SU-DHL-6 (cell line): ENCODE results near the gene MAPT.

Experiments
- H2AFZ ChIP-seq: fragments of 200-600 bp; sonication (generic); 2 replicates; pipeline ENCODE4 v1.6.1; 2014; ENCODE audit warnings: low read depth, mild to moderate bottlenecking, moderate library complexity, mixed read lengths, antibody characterized with exemption, low read length; ENCODE audit not compliant: severe bottlenecking
- H3F3A ChIP-seq: fragments of 200-600 bp; shearing (Covaris generic); 2 replicates; pipeline ENCODE4 v1.6.0; 2016; ENCODE audit warnings: antibody characterized with exemption, mild to moderate bottlenecking; ENCODE audit not compliant: insufficient read depth
- H3K27ac ChIP-seq: fragments of 200-600 bp; sonication (generic); 2 replicates; pipeline ENCODE4 v1.5.1; 2016; ENCODE audit warnings: low read depth, mild to moderate bottlenecking, low read length, moderate library complexity, mixed read lengths
- H3K27me3 ChIP-seq: fragments of 200-600 bp; sonication (generic), shearing (Covaris generic); 2 replicates; pipeline ENCODE4 v1.6.0; 2014; ENCODE audit warnings: mild to moderate bottlenecking, low read length
- H3K36me3 ChIP-seq: fragments of 200-600 bp; sonication (generic); 2 replicates; pipeline ENCODE4 v1.6.1; 2014; ENCODE audit warnings: mild to moderate bottlenecking, low read length, mixed read lengths
- H3K4me2 ChIP-seq: fragments of 300-600, 200-600 bp; shearing (Covaris generic), sonication (generic); 2 replicates; pipeline ENCODE4 v1.6.0; 2014; ENCODE audit warnings: low read length, low read depth, mild to moderate bottlenecking; ENCODE audit not compliant: poor library complexity, severe bottlenecking
- H3K4me3 ChIP-seq: fragments of 200-600 bp; sonication (generic); 2 replicates; pipeline ENCODE4 v1.5.1; 2014; ENCODE audit warnings: antibody characterized with exemption, low read length, mild to moderate bottlenecking, mixed read lengths; ENCODE audit not compliant: insufficient read depth, poor library complexity, severe bottlenecking
- H3K79me2 ChIP-seq: fragments of 200-600 bp; sonication (generic); 2 replicates; pipeline ENCODE4 v1.6.1; 2014; ENCODE audit warnings: mild to moderate bottlenecking, low read length, moderate library complexity; ENCODE audit not compliant: insufficient read depth
- H3K9ac ChIP-seq: fragments of 200-600 bp; sonication (generic); 2 replicates; pipeline ENCODE4 v1.7.0; 2014; ENCODE audit warnings: mild to moderate bottlenecking, low read length
- H3K9me2 ChIP-seq: fragments of 200-600 bp; sonication (generic); replicated peaks from 2 replicates; pipeline ENCODE4 v1.6.1; 2014; ENCODE audit warnings: low read length; ENCODE audit not compliant: insufficient read depth
- H3K9me3 ChIP-seq: fragments of 200-600 bp; sonication (generic); 2 replicates; pipeline ENCODE4 v1.6.1; 2014; ENCODE audit warnings: low read length, mixed read lengths; ENCODE audit not compliant: insufficient read depth
- H4K20me1 ChIP-seq: fragments of 200-600 bp; sonication (generic); 2 replicates; pipeline ENCODE4 v1.6.1; 2014; ENCODE audit warnings: low read depth, mild to moderate bottlenecking, antibody characterized with exemption, low read length, moderate library complexity, mixed read lengths
- CTCF ChIP-seq: fragments of 200-600 bp; sonication (generic); IDR thresholded peaks from one replicate; pipeline ENCODE4 v1.5.1; 2017; ENCODE audit warnings: antibody characterized with exemption, mild to moderate bottlenecking, low read length, moderate library complexity; ENCODE audit not compliant: insufficient read depth, poor library complexity, severe bottlenecking
- EZH2phosphoT487 ChIP-seq: fragments of 200-600 bp; sonication (generic), shearing (Covaris generic); conservative IDR thresholded peaks from 2 replicates; pipeline ENCODE4 v1.6.1; 2018; ENCODE audit warnings: mild to moderate bottlenecking, antibody characterized with exemption, low read length, moderate library complexity, mixed read lengths

MAPT gene

GRCh38 chr17:45979137-45979536 is 84.8 kb downstream of the MAPT start:
- Histone ChIP-seq H3K4me2 (no peak overlapping the region), H2AFZ (no peak overlapping the region)
- TF ChIP-seq EZH2phosphoT487, result no peak
- no peak for TF ChIP-seq CTCF

DNA sequence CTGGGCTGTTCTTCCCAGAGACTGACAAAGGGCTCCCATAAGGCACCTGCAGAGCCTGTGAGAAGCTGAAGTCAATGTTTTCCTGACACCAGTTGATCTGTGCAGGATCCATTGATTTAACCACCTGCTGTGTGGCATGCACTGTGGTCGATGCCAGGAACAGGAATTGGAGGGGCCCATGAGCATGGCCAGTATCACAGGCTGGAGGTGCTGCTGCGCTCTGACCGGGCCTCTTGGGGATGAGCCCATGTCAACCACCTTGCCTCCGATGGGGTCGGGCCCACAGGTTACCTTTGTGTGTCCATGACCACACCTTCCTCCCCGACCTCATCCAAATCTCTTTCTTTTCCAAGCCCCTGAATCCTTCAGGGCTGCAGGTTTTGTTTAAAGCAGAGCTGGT is 86.5 kb downstream of the MAPT start:
- no peaks in the 10 kb centered on the region for H3K9me2 ChIP-seq
- no peak overlapping the region for H3K9ac ChIP-seq
- no peaks in the 10 kb centered on the region for H3K27me3 ChIP-seq
- H3K36me3 ChIP-seq, result no peaks in the 10 kb centered on the region
- no peaks in the 10 kb centered on the region for H3K79me2 ChIP-seq
- no peak for TF ChIP-seq EZH2phosphoT487
- TF ChIP-seq CTCF, result no peak
- H3K4me3 ChIP-seq, result no peak overlapping the region
- H2AFZ ChIP-seq, result no peak overlapping the region
- no peaks in the 10 kb centered on the region for H3K9me3 ChIP-seq
- H3F3A ChIP-seq, result no peaks in the 10 kb centered on the region
- H3K4me2 ChIP-seq, result no peak overlapping the region
- no peak overlapping the region for H3K27ac ChIP-seq
- H4K20me1 ChIP-seq, result no peaks in the 10 kb centered on the region

More at GRCh38 chr17:45979137-45979536, 84.8 kb downstream of the MAPT start:
- no peaks in the 10 kb centered on the region for H3K9me2 ChIP-seq
- H3F3A ChIP-seq, result no peaks in the 10 kb centered on the region
- H4K20me1 ChIP-seq, result no peaks in the 10 kb centered on the region
- H3K9ac ChIP-seq, result no peak overlapping the region
- H3K27ac ChIP-seq, result no peak overlapping the region
- H3K9me3 ChIP-seq, result no peaks in the 10 kb centered on the region
- H3K27me3 ChIP-seq, result no peaks in the 10 kb centered on the region
- H3K4me3 ChIP-seq, result no peak overlapping the region
- no peaks in the 10 kb centered on the region for H3K36me3 ChIP-seq
- no peaks in the 10 kb centered on the region for H3K79me2 ChIP-seq

DNA sequence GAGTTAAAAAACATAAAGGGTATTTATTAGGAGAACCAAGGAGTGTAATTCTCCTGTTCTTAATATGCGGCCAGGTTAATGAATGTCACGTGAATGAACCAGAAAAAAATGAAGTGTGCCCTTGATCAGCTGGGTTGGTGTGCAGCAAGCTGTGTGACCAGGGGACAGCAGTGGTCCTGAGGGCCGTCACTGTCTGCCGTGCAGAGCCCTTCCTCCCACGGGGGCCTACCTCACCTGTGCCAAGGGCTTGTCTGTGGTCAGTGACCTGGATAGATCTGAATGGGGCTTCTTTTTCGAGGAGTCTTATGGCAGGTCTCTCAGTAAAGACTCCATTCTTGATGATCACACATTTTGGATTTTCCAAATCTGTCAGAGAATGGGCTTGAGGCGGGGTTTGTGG is 87.0 kb downstream of the MAPT start:
- TF ChIP-seq CTCF, result no peak
- no peak for TF ChIP-seq EZH2phosphoT487
- Histone ChIP-seq H3K9me2 (no peaks in the 10 kb centered on the region), H3K27me3 (no peaks in the 10 kb centered on the region), H3K79me2 (no peaks in the 10 kb centered on the region), H4K20me1 (no peaks in the 10 kb centered on the region), H3K4me2 (no peak overlapping the region), H2AFZ (no peak overlapping the region), H3K4me3 (no peak overlapping the region), H3K9me3 (no peaks in the 10 kb centered on the region), H3K27ac (no peak overlapping the region), H3F3A (no peaks in the 10 kb centered on the region), H3K36me3 (no peaks in the 10 kb centered on the region), H3K9ac (no peak overlapping the region)
